GM12892 (cell line): Measurements from ENCODE around the gene IL1A.

Experiments used
- POLR2A ChIP-seq: IDR thresholded peaks from 2 replicates; pipeline ENCODE4 v1.6.1; 2011; ENCODE audit warnings: low read depth, low read length, control low read depth
- TAF1 ChIP-seq: IDR thresholded peaks from 2 replicates; pipeline ENCODE4 v1.6.1; 2011; ENCODE audit warnings: low read depth, mild to moderate bottlenecking, control low read depth, low read length, borderline replicate concordance

GRCh38 chr2:112751451-112752197 is 32.7 kb downstream of the IL1A start:
- TF ChIP-seq POLR2A (no peak), TAF1 (no peak)
